WI38 (cell line): ENCODE data around the gene SCYGR1.
"Not testable (repeated sequence)": the region's sequence is repeated elsewhere in the genome, so short reads cannot be mapped to it uniquely, and the experiment has no call there.

Source experiments
- H3K4me3 ChIP-seq: 2 replicates; pipeline ENCODE4 v1.5.1; 2011; ENCODE audit warnings: low read depth, mild to moderate bottlenecking, control low read depth, low read length
- CTCF ChIP-seq: IDR thresholded peaks from 2 replicates; pipeline ENCODE4 v1.5.1; 2012; ENCODE audit warnings: low read depth, mild to moderate bottlenecking, control low read depth, low read length

SCYGR1 gene

GRCh38 chr2:227388537-227389011 is 825 bp upstream of the SCYGR1 start:
- no peak overlapping the region for H3K4me3 ChIP-seq
- no peak for TF ChIP-seq CTCF

GRCh38 chr2:227386630-227387029 is 1.1 kb downstream of the SCYGR1 start:
- H3K4me3 ChIP-seq: no peak overlapping the region
- TF ChIP-seq CTCF: no peak

GRCh38 chr2:227383686-227384085 is 4.1 kb downstream of the SCYGR1 start:
- no peak overlapping the region for H3K4me3 ChIP-seq
- no peak for TF ChIP-seq CTCF

GRCh38 chr2:227382241-227382835 is 5.4 kb downstream of the SCYGR1 start:
- not testable (repeated sequence) for H3K4me3 ChIP-seq

GRCh38 chr2:227379095-227379494 is 8.7 kb downstream of the SCYGR1 start, which contains the start of gene TM4SF20:
Gene TM4SF20 (minus strand): TSS chr2:227379306. CDS start chr2:227379268, 38 bp downstream.
- no peak for TF ChIP-seq CTCF

GRCh38 chr2:227378371-227378782 is 9.4 kb downstream of the SCYGR1 start:
- H3K4me3 ChIP-seq: no peak overlapping the region
- no peak for TF ChIP-seq CTCF

More at GRCh38 chr2:227379095-227379494, 8.7 kb downstream of the SCYGR1 start, which contains the start of gene TM4SF20:
- no peak within 1 kb of the TSS for H3K4me3 ChIP-seq

- no peak overlapping the region for H3K4me3 ChIP-seq
- TF ChIP-seq CTCF: no peak
These were observed 10.0 kb downstream of the SCYGR1 start for GRCh38 chr2:227377467-227378351.
